Neural cell (in vitro differentiated cells): ENCODE data around the gene CA12.

ENCODE experiments used
- EZH2 ChIP-seq: fragments of 200-600, 300-800 bp; shearing (Covaris generic), sonication (generic); IDR thresholded peaks from 2 replicates; pipeline ENCODE4 v1.6.1; 2014; ENCODE audit warnings: antibody characterized with exemption, low read length, borderline replicate concordance, mild to moderate bottlenecking; ENCODE audit not compliant: insufficient read depth, poor library complexity, severe bottlenecking
- POLR2AphosphoS5 ChIP-seq: IDR thresholded peaks from 2 replicates; pipeline ENCODE4 v1.6.1; 2012
- TF ChIP-seq, protein P1 (sequence below): fragments of 450-650 bp; IDR thresholded peaks from 2 replicates; pipeline ENCODE4 v1.5.1; 2014; ENCODE audit warnings: antibody characterized with exemption, mild to moderate bottlenecking, moderate library complexity; ENCODE audit not compliant: poor library complexity, severe bottlenecking

DNA sequence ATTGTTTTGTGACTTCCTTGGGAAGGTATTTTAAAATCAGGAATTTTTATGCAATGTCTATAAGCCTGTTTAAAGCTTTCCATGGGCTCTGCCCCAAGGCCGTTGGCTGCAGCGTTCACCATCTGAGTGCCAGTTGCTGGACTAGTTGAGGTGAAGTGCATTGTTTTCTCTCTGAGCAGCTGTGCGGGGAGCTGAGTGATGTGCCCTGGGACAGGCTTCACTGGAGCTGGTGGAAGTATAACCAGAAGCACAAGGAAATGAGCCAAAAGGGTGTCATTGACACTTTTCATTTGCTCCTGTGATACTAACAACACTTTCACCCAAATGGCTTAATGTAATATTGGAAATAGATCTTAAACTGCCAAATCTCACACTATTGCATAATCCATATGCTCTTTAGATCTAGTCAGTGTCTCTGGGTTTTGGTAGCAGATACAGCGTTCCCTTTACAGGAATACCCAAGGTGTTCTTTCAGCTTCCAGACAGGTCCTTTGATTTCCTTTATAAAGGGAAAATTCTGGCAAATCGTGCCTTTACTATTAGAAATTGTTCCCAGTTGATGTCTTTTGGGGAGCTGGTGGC lies 75.1 kb downstream of the CA12 start:
- TF ChIP-seq POLR2AphosphoS5 = no peak
- no peak for TF ChIP-seq EZH2
- TF ChIP-seq, protein P1, sequence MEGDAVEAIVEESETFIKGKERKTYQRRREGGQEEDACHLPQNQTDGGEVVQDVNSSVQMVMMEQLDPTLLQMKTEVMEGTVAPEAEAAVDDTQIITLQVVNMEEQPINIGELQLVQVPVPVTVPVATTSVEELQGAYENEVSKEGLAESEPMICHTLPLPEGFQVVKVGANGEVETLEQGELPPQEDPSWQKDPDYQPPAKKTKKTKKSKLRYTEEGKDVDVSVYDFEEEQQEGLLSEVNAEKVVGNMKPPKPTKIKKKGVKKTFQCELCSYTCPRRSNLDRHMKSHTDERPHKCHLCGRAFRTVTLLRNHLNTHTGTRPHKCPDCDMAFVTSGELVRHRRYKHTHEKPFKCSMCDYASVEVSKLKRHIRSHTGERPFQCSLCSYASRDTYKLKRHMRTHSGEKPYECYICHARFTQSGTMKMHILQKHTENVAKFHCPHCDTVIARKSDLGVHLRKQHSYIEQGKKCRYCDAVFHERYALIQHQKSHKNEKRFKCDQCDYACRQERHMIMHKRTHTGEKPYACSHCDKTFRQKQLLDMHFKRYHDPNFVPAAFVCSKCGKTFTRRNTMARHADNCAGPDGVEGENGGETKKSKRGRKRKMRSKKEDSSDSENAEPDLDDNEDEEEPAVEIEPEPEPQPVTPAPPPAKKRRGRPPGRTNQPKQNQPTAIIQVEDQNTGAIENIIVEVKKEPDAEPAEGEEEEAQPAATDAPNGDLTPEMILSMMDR = no peak
